Measurements from ENCODE around the gene AURKB. TPM values are rescaled to one million over a fixed set of nuclear protein-coding genes. Genes with fewer than 3 reads are reported as not detected.
A peak's percentile ranks its signal among the peaks of the same experiment; 100 is the strongest.

Gene AURKB
- total RNA-seq, 1 donor from 2014 or later, result 7.6 TPM

DNA sequence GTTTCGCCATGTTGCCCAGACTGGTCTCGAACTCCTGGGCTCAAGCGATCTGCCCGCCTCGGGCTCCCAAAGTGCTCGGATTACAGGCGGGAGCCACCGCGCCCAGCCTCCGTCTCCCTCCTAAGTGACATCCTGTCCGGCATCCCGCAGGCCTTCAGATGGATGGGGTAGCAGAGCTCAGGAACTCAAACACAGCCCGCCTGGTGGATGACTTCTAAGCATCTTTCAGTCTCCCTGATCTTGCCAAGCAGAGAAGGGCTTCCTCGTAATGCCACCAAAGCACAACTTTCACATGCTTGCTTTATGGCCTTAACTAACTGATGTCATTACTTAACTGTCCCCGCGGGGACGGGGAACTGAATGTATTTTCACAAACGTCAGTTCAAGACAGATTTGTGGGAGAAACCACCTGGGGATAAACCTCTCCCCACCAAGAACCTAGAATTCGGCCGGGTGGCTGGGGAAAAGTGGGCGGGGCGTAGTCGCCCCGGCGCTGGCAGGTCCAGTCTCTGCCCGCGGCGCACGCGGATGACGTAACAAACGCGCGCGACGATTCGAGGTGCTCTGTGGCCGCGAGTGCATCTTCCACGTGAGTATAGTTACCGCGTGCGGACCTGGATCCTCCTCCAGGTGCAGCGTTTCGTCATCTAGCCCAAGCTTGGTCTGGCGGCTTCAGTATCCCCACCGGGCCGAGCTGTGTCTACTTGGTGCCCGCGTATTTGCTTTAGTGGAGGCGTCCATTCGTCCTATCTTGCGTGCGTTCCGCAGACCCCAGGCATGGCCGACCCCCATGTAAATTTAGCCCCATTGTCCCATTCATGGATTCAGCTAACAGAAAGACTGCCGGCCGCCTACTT, 38.6 kb upstream of the AURKB start, which contains the start of gene PFAS:
Gene PFAS, plus strand, starts transcription at position 539 of the 857 bp plus-strand sequence. CDS start 4,649 bp downstream, outside the sequence.
- H3K4me1 ChIP-seq (ENCODE audit: insufficient read depth, low read length), result peaks cover 10% of the 10 kb centered on the region
- peak; percentile 77 for DNase-seq (ENCODE audit: low read depth)
- H4K20me1 ChIP-seq (ENCODE audit: insufficient read depth, low read length), result peaks cover 3% of the 10 kb centered on the region
- H3K36me3 ChIP-seq (ENCODE audit: insufficient read depth, low read length), result no peaks in the 10 kb centered on the region
- no peak for FAIRE-seq
- H3K79me2 ChIP-seq (ENCODE audit: insufficient read depth, low read length), result peaks cover 45% of the 10 kb centered on the region
- H3K4me2 ChIP-seq (ENCODE audit: low read length), result peak within 1 kb of the TSS; percentile 96
- H3K4me1 Mint-ChIP-seq (ENCODE audit: low read depth, unreplicated experiment), result peaks cover 5% of the 10 kb centered on the region
- H3K27ac ChIP-seq (ENCODE audit: low read depth, low read length), result peak within 1 kb of the TSS; percentile 82
- H3K36me3 Mint-ChIP-seq (ENCODE audit: low read depth, unreplicated experiment), result peaks cover 2% of the 10 kb centered on the region
- peak within 1 kb of the TSS; percentile 96 for H3K9ac ChIP-seq (ENCODE audit: low read length)
- peak within 1 kb of the TSS; percentile 100 for H2AFZ ChIP-seq (ENCODE audit: low read depth, low read length)
- H3K4me3 Mint-ChIP-seq (ENCODE audit: unreplicated experiment), result peak within 1 kb of the TSS; percentile 91
- peak within 1 kb of the TSS; percentile 98 for H3K4me3 ChIP-seq (ENCODE audit: insufficient read depth, low read depth, low read length)
- H3K27me3 ChIP-seq (ENCODE audit: insufficient read depth, low read length), result no peaks in the 10 kb centered on the region
- no peak for TF ChIP-seq CTCF (IDR thresholded peaks at IDR 0.05; ENCODE audit: insufficient read depth, low read depth, low read length)
- no peak for TF ChIP-seq EZH2 (IDR thresholded peaks at IDR 0.05; ENCODE audit: insufficient read depth, low read length)
- peak within 1 kb of the TSS; percentile 95 for H3K27ac Mint-ChIP-seq (ENCODE audit: unreplicated experiment)
- H3K9me3 ChIP-seq (ENCODE audit: insufficient read depth, low read depth, low read length), result no peaks in the 10 kb centered on the region
- no peaks in the 10 kb centered on the region for H3K27me3 Mint-ChIP-seq (ENCODE audit: low read depth, unreplicated experiment)
- H3K9me3 Mint-ChIP-seq (ENCODE audit: unreplicated experiment), result no peaks in the 10 kb centered on the region

DNA sequence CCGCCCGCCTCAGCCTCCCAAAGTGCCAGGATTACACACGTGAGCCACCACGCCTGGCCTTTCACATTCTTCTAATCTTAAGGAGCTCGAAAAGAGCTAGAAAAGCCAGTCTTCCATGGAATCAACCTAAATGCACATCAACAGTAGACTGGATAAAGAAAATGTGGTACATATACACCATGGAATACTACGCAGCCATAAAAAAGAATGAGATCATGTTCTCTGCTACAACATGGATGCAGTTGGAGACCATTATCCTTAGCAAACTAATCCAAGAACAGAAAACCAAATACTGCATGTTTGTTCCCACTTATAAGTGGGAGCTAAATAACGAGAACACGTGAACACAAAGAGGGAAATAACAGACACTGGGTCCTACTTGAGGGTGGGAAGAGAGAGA, 34.4 kb upstream of the AURKB start:
- H3K9ac ChIP-seq (ENCODE audit: low read length), result no peak overlapping the region
- Mint-ChIP-seq H3K36me3 (ENCODE audit: low read depth, unreplicated experiment) (peaks cover 2% of the 10 kb centered on the region), H3K4me1 (ENCODE audit: low read depth, unreplicated experiment) (no peaks in the 10 kb centered on the region), H3K9me3 (ENCODE audit: unreplicated experiment) (no peaks in the 10 kb centered on the region), H3K27me3 (ENCODE audit: low read depth, unreplicated experiment) (no peaks in the 10 kb centered on the region), H3K4me3 (ENCODE audit: unreplicated experiment) (no peak overlapping the region), H3K27ac (ENCODE audit: unreplicated experiment) (no peak overlapping the region)
- DNase-seq (ENCODE audit: low read depth) (no peak), FAIRE-seq (no peak)
- H3K27me3 ChIP-seq (ENCODE audit: insufficient read depth, low read length), result no peaks in the 10 kb centered on the region
- H3K4me2 ChIP-seq (ENCODE audit: low read length), result no peak overlapping the region
- peaks cover 4% of the 10 kb centered on the region for H4K20me1 ChIP-seq (ENCODE audit: insufficient read depth, low read length)
- no peak for TF ChIP-seq CTCF (IDR thresholded peaks at IDR 0.05; ENCODE audit: insufficient read depth, low read depth, low read length)
- no peak for TF ChIP-seq EZH2 (IDR thresholded peaks at IDR 0.05; ENCODE audit: insufficient read depth, low read length)
- H3K79me2 ChIP-seq (ENCODE audit: insufficient read depth, low read length), result peaks cover 16% of the 10 kb centered on the region
- no peak overlapping the region for H3K4me3 ChIP-seq (ENCODE audit: insufficient read depth, low read depth, low read length)
- H3K36me3 ChIP-seq (ENCODE audit: insufficient read depth, low read length), result no peaks in the 10 kb centered on the region
- H3K4me1 ChIP-seq (ENCODE audit: insufficient read depth, low read length), result peaks cover 4% of the 10 kb centered on the region
- no peaks in the 10 kb centered on the region for H3K9me3 ChIP-seq (ENCODE audit: insufficient read depth, low read depth, low read length)
- no peak overlapping the region for H2AFZ ChIP-seq (ENCODE audit: low read depth, low read length)
- no peak overlapping the region for H3K27ac ChIP-seq (ENCODE audit: low read depth, low read length)

- Histone ChIP-seq H3K9me3 (ENCODE audit: insufficient read depth, low read depth, low read length) (no peaks in the 10 kb centered on the region), H4K20me1 (ENCODE audit: insufficient read depth, low read length) (peaks cover 4% of the 10 kb centered on the region), H3K9ac (ENCODE audit: low read length) (no peak overlapping the region), H2AFZ (ENCODE audit: low read depth, low read length) (no peak overlapping the region), H3K79me2 (ENCODE audit: insufficient read depth, low read length) (peaks cover 8% of the 10 kb centered on the region), H3K36me3 (ENCODE audit: insufficient read depth, low read length) (no peaks in the 10 kb centered on the region), H3K4me2 (ENCODE audit: low read length) (no peak overlapping the region), H3K4me1 (ENCODE audit: insufficient read depth, low read length) (no peaks in the 10 kb centered on the region), H3K4me3 (ENCODE audit: insufficient read depth, low read depth, low read length) (no peak overlapping the region), H3K27me3 (ENCODE audit: insufficient read depth, low read length) (no peaks in the 10 kb centered on the region), H3K27ac (ENCODE audit: low read depth, low read length) (no peak overlapping the region)
- Mint-ChIP-seq H3K27ac (ENCODE audit: unreplicated experiment) (no peak overlapping the region), H3K27me3 (ENCODE audit: low read depth, unreplicated experiment) (no peaks in the 10 kb centered on the region), H3K36me3 (ENCODE audit: low read depth, unreplicated experiment) (peaks cover 3% of the 10 kb centered on the region), H3K4me3 (ENCODE audit: unreplicated experiment) (no peak overlapping the region), H3K9me3 (ENCODE audit: unreplicated experiment) (no peaks in the 10 kb centered on the region), H3K4me1 (ENCODE audit: low read depth, unreplicated experiment) (no peaks in the 10 kb centered on the region)
- TF ChIP-seq CTCF (IDR thresholded peaks at IDR 0.05; ENCODE audit: insufficient read depth, low read depth, low read length), result no peak
- TF ChIP-seq EZH2 (IDR thresholded peaks at IDR 0.05; ENCODE audit: insufficient read depth, low read length), result no peak
- DNase-seq (ENCODE audit: low read depth), result no peak
- FAIRE-seq, result no peak
These were observed 33.5 kb upstream of the AURKB start for GRCh38 chr17:8243827-8244226.
